DND-41 (cell line): ENCODE data around the gene ATG101.
A peak's percentile ranks its signal among the peaks of the same experiment; 100 is the strongest.

Source experiments
- ATAC-seq: fragments of 200-7000 bp; cut with Tn5 transposase; 3 replicates; pipeline ENCODE4 v1.9.1; 2021; ENCODE audit warnings: low read depth; ENCODE audit not compliant: insufficient read depth
- DNase-seq: peaks from one replicate; pipeline ENCODE4 v3.0.0-alpha.2; 2020
- H2AFZ ChIP-seq: 2 replicates; pipeline ENCODE4 v1.6.0; 2012; ENCODE audit warnings: low read depth, low read length
- H3K27ac ChIP-seq: 2 replicates; pipeline ENCODE4 v1.5.1; 2012; ENCODE audit warnings: low read length, inconsistent platforms
- H3K27me3 ChIP-seq: fragments of 200-600 bp; sonication (generic); 2 replicates; pipeline ENCODE4 v1.6.0; 2012; ENCODE audit warnings: low read length, mild to moderate bottlenecking, inconsistent platforms; ENCODE audit not compliant: insufficient read depth, poor library complexity
- H3K36me3 ChIP-seq: 2 replicates; pipeline ENCODE4 v1.5.1; 2012; ENCODE audit warnings: low read length, inconsistent platforms; ENCODE audit not compliant: insufficient read depth
- H3K4me1 ChIP-seq: 2 replicates; pipeline ENCODE4 v1.5.1; 2012; ENCODE audit warnings: mild to moderate bottlenecking, low read length; ENCODE audit not compliant: insufficient read depth
- H3K4me2 ChIP-seq: 2 replicates; pipeline ENCODE4 v1.6.0; 2012; ENCODE audit warnings: mild to moderate bottlenecking, moderate library complexity, low read length, inconsistent platforms; ENCODE audit not compliant: insufficient read depth
- H3K4me3 ChIP-seq, 2 experiments: fragments of 200-600 bp in 1 of 2; shearing (Covaris generic) in 1 of 2; 2 replicates each; pipeline ENCODE4 v1.5.1; 2012 to 2016; ENCODE audit warnings: inconsistent platforms in 2 of 2, low read length in 2 of 2, mild to moderate bottlenecking in 2 of 2, low read depth in 1 of 2, moderate library complexity in 1 of 2
- H3K79me2 ChIP-seq: 2 replicates; pipeline ENCODE4 v1.6.0; 2012; ENCODE audit warnings: low read length, inconsistent platforms; ENCODE audit not compliant: insufficient read depth
- H3K9ac ChIP-seq: 2 replicates; pipeline ENCODE4 v1.6.0; 2012; ENCODE audit warnings: low read depth, mild to moderate bottlenecking, inconsistent platforms, low read length, moderate library complexity
- H3K9me3 ChIP-seq: 2 replicates; pipeline ENCODE4 v1.5.1; 2012; ENCODE audit warnings: low read length, moderate library complexity, mild to moderate bottlenecking, inconsistent platforms; ENCODE audit not compliant: insufficient read depth, severe bottlenecking
- H4K20me1 ChIP-seq: 2 replicates; pipeline ENCODE4 v1.6.0; 2012; ENCODE audit warnings: low read length; ENCODE audit not compliant: insufficient read depth
- EZH2 ChIP-seq: IDR thresholded peaks from 3 replicates; pipeline ENCODE4 v1.6.1; 2012; ENCODE audit warnings: borderline replicate concordance, low read depth, mild to moderate bottlenecking, moderate library complexity, low read length, inconsistent platforms; ENCODE audit not compliant: severe bottlenecking
- TF ChIP-seq, protein P1 (sequence below): IDR thresholded peaks from 2 replicates; pipeline ENCODE4 v1.5.1; 2012; ENCODE audit warnings: borderline replicate concordance, low read length, moderate library complexity, mild to moderate bottlenecking; ENCODE audit not compliant: poor library complexity, severe bottlenecking; ENCODE audit errors: extremely low read depth

Gene ATG101

DNA sequence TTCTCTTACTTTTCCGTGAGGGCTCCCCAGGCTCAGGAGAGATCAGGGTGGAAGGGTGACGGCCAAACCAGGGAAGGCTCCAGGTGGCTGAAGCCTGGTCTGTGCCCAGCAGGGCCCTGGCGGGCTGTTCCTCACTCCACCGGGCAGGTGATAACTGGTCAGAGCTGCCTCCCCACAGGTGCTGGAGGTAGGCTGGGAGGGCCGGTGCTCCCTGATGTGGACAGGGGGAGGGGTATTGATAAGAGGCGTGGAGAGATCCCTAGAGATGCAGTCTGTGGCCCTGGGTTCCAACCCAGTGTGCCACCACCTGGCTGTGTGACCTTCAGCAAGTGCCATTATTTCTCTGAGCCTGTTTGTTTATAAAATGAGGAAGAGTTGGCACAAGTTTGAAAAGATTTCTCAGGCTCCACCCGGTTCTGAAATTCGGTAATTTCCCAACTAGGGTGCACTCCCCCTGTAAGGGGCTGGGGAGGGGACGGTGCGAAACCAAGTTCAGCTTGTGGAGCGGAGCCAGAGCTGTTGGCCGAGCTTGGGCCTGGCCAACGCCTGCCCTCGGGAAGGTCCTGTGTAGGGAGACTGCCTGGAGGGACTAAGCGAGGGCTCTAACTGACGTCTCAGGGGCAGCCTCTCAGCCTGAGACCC, 19.5 kb upstream of the ATG101 start:
- Histone ChIP-seq H3K4me3 (peak overlapping the region in 1 of 2 experiments; percentile 41; a peak in 2 of 4 replicates), H3K36me3 (no peaks in the 10 kb centered on the region), H4K20me1 (peaks cover 37% of the 10 kb centered on the region), H3K9ac (no peak overlapping the region), H3K4me2 (peak overlapping the region; percentile 67), H2AFZ (no peak overlapping the region), H3K79me2 (no peaks in the 10 kb centered on the region), H3K9me3 (no peaks in the 10 kb centered on the region), H3K4me1 (peaks cover 19% of the 10 kb centered on the region), H3K27ac (no peak overlapping the region), H3K27me3 (peaks cover 54% of the 10 kb centered on the region)
- TF ChIP-seq, protein P1, sequence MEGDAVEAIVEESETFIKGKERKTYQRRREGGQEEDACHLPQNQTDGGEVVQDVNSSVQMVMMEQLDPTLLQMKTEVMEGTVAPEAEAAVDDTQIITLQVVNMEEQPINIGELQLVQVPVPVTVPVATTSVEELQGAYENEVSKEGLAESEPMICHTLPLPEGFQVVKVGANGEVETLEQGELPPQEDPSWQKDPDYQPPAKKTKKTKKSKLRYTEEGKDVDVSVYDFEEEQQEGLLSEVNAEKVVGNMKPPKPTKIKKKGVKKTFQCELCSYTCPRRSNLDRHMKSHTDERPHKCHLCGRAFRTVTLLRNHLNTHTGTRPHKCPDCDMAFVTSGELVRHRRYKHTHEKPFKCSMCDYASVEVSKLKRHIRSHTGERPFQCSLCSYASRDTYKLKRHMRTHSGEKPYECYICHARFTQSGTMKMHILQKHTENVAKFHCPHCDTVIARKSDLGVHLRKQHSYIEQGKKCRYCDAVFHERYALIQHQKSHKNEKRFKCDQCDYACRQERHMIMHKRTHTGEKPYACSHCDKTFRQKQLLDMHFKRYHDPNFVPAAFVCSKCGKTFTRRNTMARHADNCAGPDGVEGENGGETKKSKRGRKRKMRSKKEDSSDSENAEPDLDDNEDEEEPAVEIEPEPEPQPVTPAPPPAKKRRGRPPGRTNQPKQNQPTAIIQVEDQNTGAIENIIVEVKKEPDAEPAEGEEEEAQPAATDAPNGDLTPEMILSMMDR: no peak
- no peak for TF ChIP-seq EZH2
- no peak for ATAC-seq
- DNase-seq: no peak

DNA sequence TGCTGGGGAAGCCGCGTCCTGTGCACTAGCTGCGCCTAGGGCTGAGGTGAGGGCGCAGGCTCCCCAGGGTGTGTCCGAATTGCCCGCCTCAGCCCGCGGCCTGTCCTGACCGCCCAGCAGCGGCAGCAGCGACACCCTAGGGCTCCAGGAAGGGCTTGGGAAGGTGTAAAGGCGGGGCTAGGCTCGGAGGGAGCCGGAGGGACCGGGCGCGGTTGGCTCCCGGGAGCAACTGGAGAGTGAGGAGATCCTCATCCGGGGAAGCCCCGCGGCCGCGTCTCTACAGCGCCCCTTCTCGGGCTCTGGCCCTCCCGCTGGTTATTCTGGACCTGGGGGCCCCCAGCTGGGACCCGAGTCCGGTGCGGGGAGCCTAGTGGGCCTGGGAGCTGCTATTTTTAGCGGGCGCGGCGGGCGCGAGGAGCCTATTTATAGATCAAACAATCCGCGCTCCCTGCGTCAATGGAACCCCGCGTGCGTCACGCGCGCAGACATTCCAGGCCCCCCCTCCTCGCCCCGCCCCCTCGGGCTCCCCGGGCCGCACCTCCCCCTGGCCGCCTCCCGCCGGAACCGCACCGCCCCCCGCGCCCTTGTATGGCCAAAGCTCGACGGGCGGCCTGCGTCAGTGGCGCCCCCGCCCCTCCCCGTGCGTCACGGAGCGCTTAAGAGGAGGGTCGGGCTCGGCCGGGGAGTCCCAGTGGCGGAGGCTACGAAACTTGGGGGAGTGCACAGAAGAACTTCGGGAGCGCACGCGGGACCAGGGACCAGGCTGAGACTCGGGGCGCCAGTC, 18.8 kb upstream of the ATG101 start, which contains the start of gene NR4A1:
NR4A1 (plus strand) TSS at position 685 of the 784 bp plus-strand sequence. CDS start 2,887 bp downstream, outside the sequence.
- no peak within 1 kb of the TSS for H3K9ac ChIP-seq

DNA sequence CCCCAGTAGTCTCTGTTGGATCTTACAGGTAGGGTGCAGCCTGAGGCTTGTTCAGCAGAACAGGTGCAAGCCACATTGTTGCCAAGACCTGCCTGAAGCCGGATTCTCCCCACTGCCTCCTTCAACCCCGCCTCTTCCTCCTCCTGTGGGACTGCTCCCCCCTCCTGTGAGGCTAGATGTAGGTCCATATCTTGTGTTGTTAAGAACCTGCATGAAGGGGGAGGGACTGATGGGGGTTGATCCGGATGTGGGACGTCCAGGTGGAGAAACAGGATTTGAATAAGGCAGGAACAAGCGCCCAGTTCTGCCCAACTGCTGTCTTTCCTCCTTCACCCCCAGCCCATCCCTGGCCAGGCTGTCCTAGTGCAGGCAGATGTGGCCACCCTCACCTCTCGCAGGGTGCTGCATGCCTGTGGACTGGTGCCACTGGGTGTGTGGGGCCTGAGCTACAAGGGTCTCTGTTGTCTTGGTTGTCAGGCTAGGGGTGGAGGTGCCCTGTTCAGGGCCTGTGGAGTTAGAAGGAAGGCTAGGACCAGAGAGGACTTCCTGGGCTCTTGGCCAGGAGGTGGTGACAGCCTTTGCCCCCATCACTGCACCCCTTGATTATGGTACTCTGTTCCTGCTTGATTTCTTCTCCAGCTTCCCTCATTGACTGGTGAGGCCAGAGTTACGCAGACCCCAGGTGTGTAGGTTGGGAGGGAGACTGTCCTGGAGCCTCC, 17.2 kb upstream of the ATG101 start:
- Histone ChIP-seq H3K4me3 (no peak overlapping the region), H3K9me3 (no peaks in the 10 kb centered on the region), H3K4me2 (no peak overlapping the region), H3K79me2 (no peaks in the 10 kb centered on the region), H3K36me3 (no peaks in the 10 kb centered on the region), H2AFZ (no peak overlapping the region), H3K9ac (no peak overlapping the region), H3K27me3 (peaks cover 60% of the 10 kb centered on the region), H3K4me1 (peaks cover 19% of the 10 kb centered on the region), H3K27ac (no peak overlapping the region), H4K20me1 (peaks cover 37% of the 10 kb centered on the region)
- ATAC-seq (no peak), DNase-seq (peak; percentile 10)
- TF ChIP-seq EZH2: no peak
- TF ChIP-seq, protein P1: no peak

More for the DNA sequence above, 18.8 kb upstream of the ATG101 start, which contains the start of gene NR4A1:
- Histone ChIP-seq H3K79me2 (no peaks in the 10 kb centered on the region), H3K36me3 (no peaks in the 10 kb centered on the region), H4K20me1 (peaks cover 37% of the 10 kb centered on the region), H3K9me3 (no peaks in the 10 kb centered on the region), H3K4me2 (peak within 1 kb of the TSS; percentile 67), H3K4me1 (peaks cover 19% of the 10 kb centered on the region), H2AFZ (no peak within 1 kb of the TSS), H3K27ac (no peak within 1 kb of the TSS), H3K4me3 (peak within 1 kb of the TSS in 1 of 2 experiments; percentile 41; a peak in 2 of 4 replicates), H3K27me3 (peaks cover 51% of the 10 kb centered on the region)
- peak; percentile 79 for TF ChIP-seq EZH2
- TF ChIP-seq, protein P1: no peak
- DNase-seq (peak; percentile 87), ATAC-seq (peak; percentile 91)
